Hepatocyte (in vitro differentiated cells): Measurements from ENCODE around the gene HOXD13.

Source experiments
- CTCF ChIP-seq: fragments of 200-600 bp; sonication (generic); IDR thresholded peaks from 2 replicates; pipeline ENCODE4 v1.5.1; 2016; ENCODE audit warnings: antibody characterized with exemption, mild to moderate bottlenecking; ENCODE audit not compliant: poor library complexity
- EZH2 ChIP-seq: fragments of 200-600 bp; sonication (generic); IDR thresholded peaks from 2 replicates; pipeline ENCODE4 v1.6.1; 2016; ENCODE audit warnings: antibody characterized with exemption, mild to moderate bottlenecking, borderline replicate concordance

GRCh38 chr2:176134035-176134434 lies 41.5 kb downstream of the HOXD13 start:
- no peak for TF ChIP-seq EZH2
- TF ChIP-seq CTCF, result no peak
